Ammon's horn (tissue), 1 donor: Measurements from ENCODE around the gene TNPO3.
"Not testable (repeated sequence)": the region's sequence is repeated elsewhere in the genome, so short reads cannot be mapped to it uniquely, and the experiment has no call there.

Experiments
- DNase-seq: peaks from one replicate; pipeline ENCODE4 v3.0.0-alpha.2; 2016; ENCODE audit warnings: low spot score

The TNPO3 gene

GRCh38 chr7:129014501-129015101 lies 40.3 kb downstream of the TNPO3 start:
- no peak for DNase-seq

GRCh38 chr7:129013048-129013724 lies 41.7 kb downstream of the TNPO3 start:
- no peak for DNase-seq

GRCh38 chr7:129012641-129013040 lies 42.3 kb downstream of the TNPO3 start:
- DNase-seq, result no peak

- no peak for DNase-seq
Measured at GRCh38 chr7:129010075-129010474, 44.8 kb downstream of the TNPO3 start.

- no peak for DNase-seq
Measured at GRCh38 chr7:129009437-129009836, 45.5 kb downstream of the TNPO3 start.

GRCh38 chr7:129008645-129009414 lies 46.1 kb downstream of the TNPO3 start:
- no peak for DNase-seq

GRCh38 chr7:129007572-129007971 lies 47.3 kb downstream of the TNPO3 start:
- DNase-seq, result no peak

- no peak for DNase-seq
Measured at GRCh38 chr7:129006636-129007414, 48.1 kb downstream of the TNPO3 start.

GRCh38 chr7:129005186-129005585 lies 49.7 kb downstream of the TNPO3 start:
- DNase-seq, result no peak

GRCh38 chr7:128997181-128997580 lies 57.7 kb downstream of the TNPO3 start:
- DNase-seq, result no peak

- DNase-seq, result not testable (repeated sequence)
Measured at GRCh38 chr7:128994560-128994959, 60.4 kb downstream of the TNPO3 start.

- no peak for DNase-seq
Measured at GRCh38 chr7:128993419-128993818, 61.5 kb downstream of the TNPO3 start.

- DNase-seq, result no peak
Measured at GRCh38 chr7:128989961-128990360, 65.0 kb downstream of the TNPO3 start.

- no peak for DNase-seq
Measured at GRCh38 chr7:128988372-128988771, 66.5 kb downstream of the TNPO3 start.

- peak; percentile 35 for DNase-seq
Measured at GRCh38 chr7:128986609-128987008, 68.3 kb downstream of the TNPO3 start.

GRCh38 chr7:128985660-128986059 lies 69.3 kb downstream of the TNPO3 start:
- no peak for DNase-seq

- DNase-seq, result no peak
Measured at GRCh38 chr7:128982105-128982504, 72.8 kb downstream of the TNPO3 start.

- no peak for DNase-seq
Measured at GRCh38 chr7:128974241-128974934, 80.5 kb downstream of the TNPO3 start.

- no peak for DNase-seq
Measured at GRCh38 chr7:128968624-128969023, 86.3 kb downstream of the TNPO3 start.

GRCh38 chr7:128963327-128963757 lies 91.6 kb downstream of the TNPO3 start:
- DNase-seq, result no peak

GRCh38 chr7:128962899-128963298 lies 92.0 kb downstream of the TNPO3 start:
- no peak for DNase-seq
